ENCODE results near the gene MCM9.

Gene MCM9

DNA sequence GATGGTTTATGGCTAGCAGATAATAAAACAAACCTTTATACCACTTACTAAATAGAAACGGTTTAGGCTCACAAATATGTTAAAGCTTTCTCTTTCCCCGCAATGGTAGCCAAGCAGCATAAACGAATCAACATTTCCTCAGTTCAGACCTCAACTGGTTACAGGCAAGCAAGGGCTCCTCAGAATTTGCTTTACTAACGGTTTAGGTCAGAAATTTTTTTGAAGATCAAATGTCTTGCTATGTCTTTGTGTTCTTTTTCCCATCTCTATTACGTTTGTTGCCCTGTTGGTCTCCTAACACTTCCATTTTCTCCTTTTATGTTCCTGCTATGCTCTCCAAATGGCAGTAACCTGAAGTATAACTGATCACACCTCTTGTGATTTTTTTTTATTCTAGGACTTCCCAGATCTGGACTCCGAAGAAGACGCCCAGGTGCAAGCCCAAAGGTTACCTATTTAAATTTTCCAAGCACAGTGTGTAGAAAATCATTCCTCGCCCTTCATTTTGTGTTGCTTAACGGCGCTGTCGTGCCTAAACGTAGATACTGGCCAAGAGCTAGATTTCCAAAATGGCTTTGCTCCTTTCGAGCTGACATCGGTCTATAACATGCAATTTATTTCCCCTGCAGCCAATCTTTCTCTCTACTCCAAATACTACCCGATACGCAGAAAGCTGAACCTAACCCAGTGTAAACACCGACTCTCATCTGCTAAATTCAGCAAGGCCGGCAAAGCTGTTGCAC, 41.7 kb downstream of the MCM9 start:
- no peak for DNase-seq (ENCODE audit: extremely low read depth, insufficient read length)
- Histone ChIP-seq H3K36me3 (ENCODE audit: control insufficient read depth, insufficient read depth, low read length) (no peaks in the 10 kb centered on the region), H3K27me3 (replicated peaks; ENCODE audit: control insufficient read depth, insufficient read depth, low read length) (no peaks in the 10 kb centered on the region), H3K4me3 (replicated peaks; ENCODE audit: low read depth, low read length) (peak overlapping the region; percentile 67)
- TF ChIP-seq, protein P1, sequence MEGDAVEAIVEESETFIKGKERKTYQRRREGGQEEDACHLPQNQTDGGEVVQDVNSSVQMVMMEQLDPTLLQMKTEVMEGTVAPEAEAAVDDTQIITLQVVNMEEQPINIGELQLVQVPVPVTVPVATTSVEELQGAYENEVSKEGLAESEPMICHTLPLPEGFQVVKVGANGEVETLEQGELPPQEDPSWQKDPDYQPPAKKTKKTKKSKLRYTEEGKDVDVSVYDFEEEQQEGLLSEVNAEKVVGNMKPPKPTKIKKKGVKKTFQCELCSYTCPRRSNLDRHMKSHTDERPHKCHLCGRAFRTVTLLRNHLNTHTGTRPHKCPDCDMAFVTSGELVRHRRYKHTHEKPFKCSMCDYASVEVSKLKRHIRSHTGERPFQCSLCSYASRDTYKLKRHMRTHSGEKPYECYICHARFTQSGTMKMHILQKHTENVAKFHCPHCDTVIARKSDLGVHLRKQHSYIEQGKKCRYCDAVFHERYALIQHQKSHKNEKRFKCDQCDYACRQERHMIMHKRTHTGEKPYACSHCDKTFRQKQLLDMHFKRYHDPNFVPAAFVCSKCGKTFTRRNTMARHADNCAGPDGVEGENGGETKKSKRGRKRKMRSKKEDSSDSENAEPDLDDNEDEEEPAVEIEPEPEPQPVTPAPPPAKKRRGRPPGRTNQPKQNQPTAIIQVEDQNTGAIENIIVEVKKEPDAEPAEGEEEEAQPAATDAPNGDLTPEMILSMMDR (IDR thresholded peaks at IDR 0.05; ENCODE audit: insufficient read depth, low read length, poor library complexity, severe bottlenecking): no peak

DNA sequence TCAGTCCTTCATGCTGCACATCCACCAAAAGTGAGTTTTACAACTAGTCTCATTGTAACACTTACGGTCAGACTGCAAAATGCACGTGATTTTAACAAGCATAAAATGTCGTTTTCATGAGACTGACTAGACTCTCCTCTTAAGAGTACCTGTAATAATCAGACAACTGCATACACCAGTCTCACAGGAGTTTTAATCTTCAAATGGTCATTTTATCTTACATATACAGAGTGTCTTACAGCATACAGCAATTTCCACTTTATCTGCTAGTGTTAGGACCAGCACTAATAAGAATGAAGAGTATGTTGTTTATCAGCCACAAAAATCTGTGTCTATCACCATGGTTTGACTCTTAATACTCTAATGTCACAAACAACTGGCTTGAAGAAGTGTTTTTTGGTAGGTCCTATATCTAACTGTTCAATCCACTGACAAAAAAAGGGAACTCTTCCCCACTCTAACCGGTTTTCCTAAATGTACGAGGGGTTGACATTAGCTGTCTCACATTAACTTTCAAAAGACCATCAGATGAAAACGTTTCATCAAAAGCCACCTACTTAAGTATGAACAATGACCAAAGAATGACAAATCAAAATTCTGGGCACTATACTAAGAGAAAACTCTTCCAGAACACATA, 42.5 kb downstream of the MCM9 start:
- H3K4me3 ChIP-seq (replicated peaks; ENCODE audit: low read depth, low read length): peak overlapping the region; percentile 67
- DNase-seq (ENCODE audit: extremely low read depth, insufficient read length): no peak
- no peaks in the 10 kb centered on the region for H3K36me3 ChIP-seq (ENCODE audit: control insufficient read depth, insufficient read depth, low read length)
- no peaks in the 10 kb centered on the region for H3K27me3 ChIP-seq (replicated peaks; ENCODE audit: control insufficient read depth, insufficient read depth, low read length)
- TF ChIP-seq, protein P1 (IDR thresholded peaks at IDR 0.05; ENCODE audit: insufficient read depth, low read length, poor library complexity, severe bottlenecking): no peak

DNA sequence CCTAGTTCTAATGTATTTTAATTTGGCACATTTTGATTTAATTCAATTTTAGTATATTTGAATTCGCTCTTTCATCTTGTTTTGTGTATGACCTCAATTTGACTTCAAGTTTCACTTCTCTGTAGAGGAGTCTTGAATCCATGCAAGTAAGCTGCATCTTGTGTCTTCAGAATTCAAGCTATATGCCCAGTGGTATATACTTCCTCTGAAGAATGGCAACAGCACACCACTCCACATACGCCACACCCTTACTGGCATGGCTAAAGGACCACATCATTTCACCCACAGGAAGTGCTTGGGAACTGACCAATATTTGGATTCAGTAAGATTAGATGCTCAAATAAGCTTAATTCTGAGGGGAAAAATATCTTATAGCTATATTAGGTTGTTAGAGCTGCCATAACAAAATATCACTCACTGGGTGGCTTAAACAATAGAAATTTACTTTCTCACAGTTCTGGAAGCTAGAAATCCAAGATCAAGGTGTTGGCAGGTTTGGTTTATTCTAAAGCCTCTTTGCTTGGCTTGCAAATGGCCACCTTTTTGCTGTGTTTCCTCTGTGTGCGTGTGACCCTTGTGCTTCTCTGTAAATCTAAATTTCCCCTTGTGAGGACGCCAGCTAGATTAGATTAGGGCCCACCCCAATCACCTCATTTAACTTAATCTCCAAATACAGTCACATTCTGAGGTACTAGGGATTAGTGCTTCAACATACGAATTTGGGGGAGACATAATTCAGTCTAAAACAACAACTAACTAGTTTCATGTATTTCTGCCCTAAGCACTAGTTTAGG, 43.8 kb downstream of the MCM9 start:
- no peak overlapping the region for H3K4me3 ChIP-seq (replicated peaks; ENCODE audit: low read depth, low read length)

DNA sequence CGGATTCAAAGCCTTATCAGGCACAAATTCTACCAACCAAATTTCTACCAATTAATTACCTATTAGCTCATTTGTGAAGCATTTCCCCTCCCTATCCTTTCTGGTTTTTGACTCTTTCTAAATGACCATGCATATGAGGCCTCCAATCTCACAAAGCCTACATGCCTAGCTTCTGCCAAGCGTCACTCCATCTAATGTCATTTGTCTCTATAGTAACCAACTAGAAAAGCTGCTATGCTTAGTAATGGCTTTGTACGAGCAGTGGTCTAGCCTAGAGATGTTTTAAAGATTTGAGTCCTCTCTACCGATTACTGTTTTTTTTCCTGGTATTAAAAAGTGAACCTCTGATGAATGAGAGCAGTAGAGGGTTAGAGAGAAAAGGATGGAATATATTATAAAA, 45.8 kb downstream of the MCM9 start:
- TF ChIP-seq, protein P1 (IDR thresholded peaks at IDR 0.05; ENCODE audit: insufficient read depth, low read length, poor library complexity, severe bottlenecking): no peak
- no peaks in the 10 kb centered on the region for H3K27me3 ChIP-seq (replicated peaks; ENCODE audit: control insufficient read depth, insufficient read depth, low read length)
- no peak for DNase-seq (ENCODE audit: extremely low read depth, insufficient read length)
- H3K4me3 ChIP-seq (replicated peaks; ENCODE audit: low read depth, low read length): no peak overlapping the region
- no peaks in the 10 kb centered on the region for H3K36me3 ChIP-seq (ENCODE audit: control insufficient read depth, insufficient read depth, low read length)

More for the DNA sequence above, 43.8 kb downstream of the MCM9 start:
- H3K36me3 ChIP-seq (ENCODE audit: control insufficient read depth, insufficient read depth, low read length): no peaks in the 10 kb centered on the region
- TF ChIP-seq, protein P1 (IDR thresholded peaks at IDR 0.05; ENCODE audit: insufficient read depth, low read length, poor library complexity, severe bottlenecking): no peak
- H3K27me3 ChIP-seq (replicated peaks; ENCODE audit: control insufficient read depth, insufficient read depth, low read length): no peaks in the 10 kb centered on the region
- no peak for DNase-seq (ENCODE audit: extremely low read depth, insufficient read length)

DNA sequence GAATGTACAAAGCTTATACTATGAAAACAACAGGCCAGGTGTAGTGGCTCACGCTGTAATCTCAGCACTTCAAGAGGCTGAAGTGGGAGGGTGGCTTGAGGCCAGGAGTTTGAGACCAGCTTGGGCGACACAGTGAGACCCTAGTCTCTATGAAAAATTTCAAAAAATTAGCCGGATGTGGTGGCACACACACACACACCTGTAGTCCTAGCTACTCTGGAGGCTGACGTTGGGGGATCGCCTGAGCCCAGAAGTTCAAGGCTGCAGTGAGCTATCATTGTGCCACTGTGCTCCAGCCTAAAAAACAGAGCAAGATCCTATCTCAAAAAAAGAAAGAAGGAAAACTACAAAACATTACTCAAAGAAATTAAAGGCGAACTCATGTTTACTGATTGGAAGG, 48.3 kb downstream of the MCM9 start:
- TF ChIP-seq, protein P1 (IDR thresholded peaks at IDR 0.05; ENCODE audit: insufficient read depth, low read length, poor library complexity, severe bottlenecking): no peak
- no peak for DNase-seq (ENCODE audit: extremely low read depth, insufficient read length)

More for the DNA sequence above, 48.3 kb downstream of the MCM9 start:
- H3K4me3 ChIP-seq (replicated peaks; ENCODE audit: low read depth, low read length): no peak overlapping the region
- no peaks in the 10 kb centered on the region for H3K27me3 ChIP-seq (replicated peaks; ENCODE audit: control insufficient read depth, insufficient read depth, low read length)
- H3K36me3 ChIP-seq (ENCODE audit: control insufficient read depth, insufficient read depth, low read length): no peaks in the 10 kb centered on the region
